ENCODE measurements around the gene AP1B1.
"Not testable (repeated sequence)": the region's sequence is repeated elsewhere in the genome, so short reads cannot be mapped to it uniquely, and the experiment has no call there.

DNA sequence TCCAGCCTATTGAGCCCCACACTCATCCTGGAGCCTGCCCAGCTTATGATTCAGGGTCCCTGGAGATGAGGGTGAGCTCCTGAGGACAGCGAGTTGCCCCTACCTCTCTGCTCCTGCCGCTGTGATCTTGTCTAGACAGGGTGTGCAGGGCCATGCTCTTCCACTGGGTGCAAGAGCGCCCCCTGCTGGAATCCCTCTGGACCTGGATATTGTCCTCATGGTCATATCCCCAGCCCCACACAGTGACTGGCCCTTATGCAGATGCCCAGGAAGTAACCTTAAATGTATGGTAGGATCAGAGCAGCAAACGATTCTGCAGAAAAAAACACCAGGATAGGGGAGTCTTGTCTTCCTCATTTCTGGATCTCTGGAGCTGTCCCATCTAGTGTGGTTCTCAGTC lies 24.4 kb upstream of the AP1B1 start:
- TF ChIP-seq, protein P1, sequence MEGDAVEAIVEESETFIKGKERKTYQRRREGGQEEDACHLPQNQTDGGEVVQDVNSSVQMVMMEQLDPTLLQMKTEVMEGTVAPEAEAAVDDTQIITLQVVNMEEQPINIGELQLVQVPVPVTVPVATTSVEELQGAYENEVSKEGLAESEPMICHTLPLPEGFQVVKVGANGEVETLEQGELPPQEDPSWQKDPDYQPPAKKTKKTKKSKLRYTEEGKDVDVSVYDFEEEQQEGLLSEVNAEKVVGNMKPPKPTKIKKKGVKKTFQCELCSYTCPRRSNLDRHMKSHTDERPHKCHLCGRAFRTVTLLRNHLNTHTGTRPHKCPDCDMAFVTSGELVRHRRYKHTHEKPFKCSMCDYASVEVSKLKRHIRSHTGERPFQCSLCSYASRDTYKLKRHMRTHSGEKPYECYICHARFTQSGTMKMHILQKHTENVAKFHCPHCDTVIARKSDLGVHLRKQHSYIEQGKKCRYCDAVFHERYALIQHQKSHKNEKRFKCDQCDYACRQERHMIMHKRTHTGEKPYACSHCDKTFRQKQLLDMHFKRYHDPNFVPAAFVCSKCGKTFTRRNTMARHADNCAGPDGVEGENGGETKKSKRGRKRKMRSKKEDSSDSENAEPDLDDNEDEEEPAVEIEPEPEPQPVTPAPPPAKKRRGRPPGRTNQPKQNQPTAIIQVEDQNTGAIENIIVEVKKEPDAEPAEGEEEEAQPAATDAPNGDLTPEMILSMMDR (conservative IDR thresholded peaks at IDR 0.05; ENCODE audit: low read depth, low read length), result peak; percentile 56
- not testable (repeated sequence) for TF ChIP-seq EZH2 (IDR thresholded peaks at IDR 0.05; ENCODE audit: borderline replicate concordance, low read depth, low read length, poor library complexity, severe bottlenecking)
